HL-60 (cell line): ENCODE data around the gene SLC14A1.
A peak's percentile ranks its signal among the peaks of the same experiment; 100 is the strongest.

Experiments
- DNase-seq, 2 experiments: peaks; one replicate each; pipeline ENCODE4 v3.0.0-alpha.2; 2010 to 2020; ENCODE audit warnings: low read depth in 1 of 2, low spot score in 1 of 2
- H3K27ac ChIP-seq: fragments of 250-450 bp; sonication (Bioruptor Pico); replicated peaks from 2 replicates; pipeline ENCODE4 v1.5.1; 2020; ENCODE audit warnings: mild to moderate bottlenecking, moderate library complexity
- H3K27me3 ChIP-seq: fragments of 250-450 bp; sonication (Bioruptor Pico); 2 replicates; pipeline ENCODE4 v1.5.1; 2021; ENCODE audit warnings: mild to moderate bottlenecking, moderate library complexity; ENCODE audit not compliant: insufficient read depth, poor library complexity, severe bottlenecking
- H3K4me3 ChIP-seq: replicated peaks from 2 replicates; pipeline ENCODE4 v1.5.1; 2011; ENCODE audit warnings: mild to moderate bottlenecking, control low read depth, low read length; ENCODE audit not compliant: insufficient read depth
- CTCF ChIP-seq: IDR thresholded peaks from one replicate; pipeline ENCODE4 v1.5.1; 2011; ENCODE audit warnings: low read length, control low read depth, inconsistent platforms; ENCODE audit not compliant: insufficient read depth
- GABPA ChIP-seq: IDR thresholded peaks from 2 replicates; pipeline ENCODE4 v1.6.1; 2012; ENCODE audit warnings: low read depth
- POLR2AphosphoS5 ChIP-seq: IDR thresholded peaks from 2 replicates; pipeline ENCODE4 v1.6.1; 2012; ENCODE audit warnings: low read depth
- REST ChIP-seq: IDR thresholded peaks from 2 replicates; pipeline ENCODE4 v1.6.1; 2012; ENCODE audit warnings: low read depth; ENCODE audit not compliant: insufficient replicate concordance
- SPI1 ChIP-seq: IDR thresholded peaks from 2 replicates; pipeline ENCODE4 v1.6.1; 2012; ENCODE audit warnings: low read depth, mild to moderate bottlenecking, borderline replicate concordance

Gene SLC14A1

GRCh38 chr18:45788861-45789260, 64.9 kb downstream of the SLC14A1 start:
- Histone ChIP-seq H3K27ac (no peak overlapping the region), H3K4me3 (no peak overlapping the region), H3K27me3 (no peaks in the 10 kb centered on the region)
- TF ChIP-seq GABPA, result no peak
- TF ChIP-seq SPI1, result no peak
- TF ChIP-seq POLR2AphosphoS5, result no peak
- no peak for TF ChIP-seq REST
- no peak for TF ChIP-seq CTCF
- DNase-seq, result no peak

- TF ChIP-seq GABPA (no peak), SPI1 (no peak), POLR2AphosphoS5 (no peak), CTCF (no peak), REST (no peak)
- H3K27me3 ChIP-seq, result no peaks in the 10 kb centered on the region
- DNase-seq, result no peak
- H3K27ac ChIP-seq, result no peak overlapping the region
- no peak overlapping the region for H3K4me3 ChIP-seq
These were observed 68.7 kb downstream of the SLC14A1 start for GRCh38 chr18:45792506-45793263.

GRCh38 chr18:45793264-45793965, 69.4 kb downstream of the SLC14A1 start:
- Histone ChIP-seq H3K27ac (no peak overlapping the region), H3K4me3 (no peak overlapping the region), H3K27me3 (no peaks in the 10 kb centered on the region)
- TF ChIP-seq SPI1, result no peak
- TF ChIP-seq REST, result no peak
- no peak for TF ChIP-seq GABPA
- no peak for TF ChIP-seq CTCF
- no peak for TF ChIP-seq POLR2AphosphoS5
- peak in 1 of 2 experiments; percentile 60 for DNase-seq
